ENCODE measurements around the gene GNB1.

The GNB1 gene

GRCh38 chr1:1853593-1854257 lies 37.2 kb downstream of the GNB1 start:
- Histone ChIP-seq H3K4me2 (no peak overlapping the region), H3K9me3 (no peaks in the 10 kb centered on the region), H3K4me3 (no peak overlapping the region), H3K27ac (peak overlapping the region; percentile 10; the same call in 1 of the 2 replicates), H3K4me1 (peaks cover 98% of the 10 kb centered on the region), H3K9ac (no peak overlapping the region), H4K20me1 (peaks cover 100% of the 10 kb centered on the region), H3K36me3 (peaks cover 77% of the 10 kb centered on the region), H3K27me3 (no peaks in the 10 kb centered on the region)
- TF ChIP-seq Cebpa-rat (IDR thresholded peaks at IDR 0.05) = no peak

GRCh38 chr1:1852619-1853414 lies 38.1 kb downstream of the GNB1 start:
- H3K36me3 ChIP-seq = peaks cover 77% of the 10 kb centered on the region
- peak overlapping the region; percentile 42; the same call in 1 of the 2 replicates for H3K4me2 ChIP-seq
- H3K9ac ChIP-seq = no peak overlapping the region
- no peak overlapping the region for H3K27ac ChIP-seq
- H3K9me3 ChIP-seq = no peaks in the 10 kb centered on the region
- no peak overlapping the region for H3K4me3 ChIP-seq
- TF ChIP-seq Cebpa-rat (IDR thresholded peaks at IDR 0.05) = no peak
- H4K20me1 ChIP-seq = peaks cover 100% of the 10 kb centered on the region
- peaks cover 98% of the 10 kb centered on the region for H3K4me1 ChIP-seq
- H3K27me3 ChIP-seq = no peaks in the 10 kb centered on the region

DNA sequence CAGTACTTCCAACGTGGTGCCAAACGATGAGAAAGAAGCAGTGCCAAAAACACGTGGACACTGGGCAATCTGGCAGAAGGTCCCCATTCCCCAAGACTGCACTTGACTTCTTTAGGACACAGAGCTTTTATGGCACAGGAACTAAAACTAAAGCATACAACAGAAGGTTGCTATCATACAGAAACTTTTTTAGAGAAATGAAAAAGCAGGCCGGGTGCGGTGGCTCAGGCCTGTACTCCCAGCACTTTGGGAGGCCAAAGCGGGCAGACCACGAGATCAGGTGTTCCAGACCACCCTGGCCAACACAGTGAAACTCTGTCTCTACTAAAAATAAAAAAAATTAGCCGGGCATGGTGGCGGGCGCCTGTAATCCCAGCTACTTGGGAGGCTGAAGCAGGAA lies 43.0 kb downstream of the GNB1 start:
- Histone ChIP-seq H3K27ac (peak overlapping the region; percentile 67; the same call in 1 of the 2 replicates), H3K9ac (peak overlapping the region; percentile 16; the same call in 1 of the 2 replicates), H3K36me3 (peaks cover 62% of the 10 kb centered on the region), H4K20me1 (peaks cover 100% of the 10 kb centered on the region), H3K4me2 (peak overlapping the region; percentile 90), H3K4me1 (peaks cover 98% of the 10 kb centered on the region), H3K9me3 (no peaks in the 10 kb centered on the region), H3K27me3 (no peaks in the 10 kb centered on the region), H3K4me3 (no peak overlapping the region)
- no peak for TF ChIP-seq Cebpa-rat (IDR thresholded peaks at IDR 0.05)

GRCh38 chr1:1847061-1847850 lies 43.6 kb downstream of the GNB1 start:
- no peak overlapping the region for H3K4me3 ChIP-seq
- H3K4me1 ChIP-seq = peaks cover 98% of the 10 kb centered on the region
- no peaks in the 10 kb centered on the region for H3K27me3 ChIP-seq
- H3K4me2 ChIP-seq = peak overlapping the region; percentile 90
- no peak for TF ChIP-seq Cebpa-rat (IDR thresholded peaks at IDR 0.05)
- H3K9ac ChIP-seq = peak overlapping the region; percentile 30; the same call in 1 of the 2 replicates
- peak overlapping the region; percentile 67 for H3K27ac ChIP-seq
- H3K9me3 ChIP-seq = no peaks in the 10 kb centered on the region
- H3K36me3 ChIP-seq = peaks cover 56% of the 10 kb centered on the region
- peaks cover 100% of the 10 kb centered on the region for H4K20me1 ChIP-seq

- Histone ChIP-seq H3K4me2 (peak overlapping the region; percentile 90), H3K9me3 (no peaks in the 10 kb centered on the region), H3K4me1 (peaks cover 98% of the 10 kb centered on the region), H3K4me3 (no peak overlapping the region), H3K27me3 (no peaks in the 10 kb centered on the region), H3K27ac (peak overlapping the region; percentile 67), H3K9ac (peak overlapping the region; percentile 30; the same call in 1 of the 2 replicates), H3K36me3 (peaks cover 48% of the 10 kb centered on the region), H4K20me1 (peaks cover 100% of the 10 kb centered on the region)
- TF ChIP-seq Cebpa-rat (IDR thresholded peaks at IDR 0.05) = no peak
Measured at GRCh38 chr1:1846386-1846918, 44.4 kb downstream of the GNB1 start.

DNA sequence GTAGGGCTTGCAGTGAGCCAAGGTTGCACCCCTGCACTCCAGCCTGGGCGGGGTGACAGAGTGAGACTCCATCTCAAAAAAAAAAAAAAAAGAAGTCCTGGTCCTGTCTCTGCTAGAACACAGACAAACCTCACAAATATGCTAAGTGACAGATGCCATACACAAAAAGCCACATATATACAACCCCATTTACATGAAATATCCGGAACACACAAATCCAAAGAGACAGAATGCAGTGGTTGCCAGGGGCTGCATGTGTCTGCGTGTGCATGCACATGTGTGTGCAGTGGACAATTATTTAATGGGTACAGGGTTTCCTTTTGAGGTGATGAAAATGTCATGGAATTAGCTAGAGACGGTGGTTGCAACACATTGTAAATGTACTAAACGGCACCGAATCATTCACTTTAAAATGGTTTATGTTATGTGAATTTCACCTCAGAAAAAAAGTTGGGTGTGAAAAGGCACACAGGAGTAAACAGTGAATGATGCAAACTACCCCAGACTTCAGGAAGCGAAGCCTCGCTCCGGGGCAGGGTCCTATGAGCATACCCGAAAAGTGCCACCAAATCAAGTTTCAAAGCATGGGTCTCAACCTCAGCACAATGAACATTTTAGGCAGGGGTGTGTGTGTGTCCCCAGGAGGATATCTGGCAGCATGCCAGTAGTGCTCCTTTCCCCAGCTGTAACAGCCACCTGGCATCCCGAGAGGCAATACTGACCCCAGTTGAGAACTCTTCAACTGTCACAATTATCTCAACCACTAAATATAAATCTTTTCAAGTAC lies 48.3 kb downstream of the GNB1 start:
- H3K27me3 ChIP-seq = no peaks in the 10 kb centered on the region
- H3K4me2 ChIP-seq = peak overlapping the region; percentile 90
- H4K20me1 ChIP-seq = peaks cover 100% of the 10 kb centered on the region
- no peak for TF ChIP-seq Cebpa-rat (IDR thresholded peaks at IDR 0.05)
- H3K36me3 ChIP-seq = peaks cover 37% of the 10 kb centered on the region
- peak overlapping the region; percentile 88 for H3K27ac ChIP-seq
- H3K9ac ChIP-seq = peak overlapping the region; percentile 84
- H3K9me3 ChIP-seq = no peaks in the 10 kb centered on the region
- H3K4me1 ChIP-seq = peaks cover 100% of the 10 kb centered on the region
- peak overlapping the region; percentile 47 for H3K4me3 ChIP-seq

GRCh38 chr1:1841575-1841995 lies 49.3 kb downstream of the GNB1 start:
- Histone ChIP-seq H3K9ac (peak overlapping the region; percentile 84), H3K4me2 (peak overlapping the region; percentile 90), H3K4me1 (peaks cover 100% of the 10 kb centered on the region)

DNA sequence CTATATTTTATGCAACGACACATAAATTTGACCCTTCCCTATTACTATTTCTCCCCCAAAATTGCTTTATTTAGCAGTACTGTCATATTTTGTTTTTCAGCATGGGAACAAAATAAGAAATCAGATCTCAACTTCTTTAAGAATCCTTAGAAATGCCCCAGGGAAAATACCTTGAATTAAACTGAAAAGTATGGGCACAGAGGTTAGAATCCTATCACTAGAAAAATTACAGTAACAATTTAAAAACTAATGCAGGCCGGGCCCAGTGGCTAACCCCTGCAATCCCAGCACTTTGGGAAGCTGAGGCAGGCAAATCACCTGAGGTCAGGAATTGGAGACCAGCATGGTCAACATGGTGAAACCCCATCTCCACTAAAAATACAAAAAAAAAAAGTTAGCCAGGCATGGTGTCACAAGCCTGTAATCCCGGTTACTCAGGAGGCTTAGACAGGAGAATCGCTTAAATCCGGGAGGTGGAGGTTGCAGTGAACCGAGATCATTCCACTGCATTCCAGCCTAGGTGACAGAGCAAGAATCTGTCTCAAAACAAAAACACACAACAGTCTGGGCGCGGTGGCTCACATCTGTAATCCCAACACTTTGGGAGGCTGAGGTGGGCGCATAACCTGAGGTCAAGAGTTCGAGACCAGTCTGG lies 51.4 kb downstream of the GNB1 start:
- peak overlapping the region; percentile 88 for H3K27ac ChIP-seq
- peaks cover 39% of the 10 kb centered on the region for H3K36me3 ChIP-seq
- H3K27me3 ChIP-seq = no peaks in the 10 kb centered on the region
- H3K4me2 ChIP-seq = peak overlapping the region; percentile 90
- peaks cover 100% of the 10 kb centered on the region for H4K20me1 ChIP-seq
- peaks cover 100% of the 10 kb centered on the region for H3K4me1 ChIP-seq
- no peak for TF ChIP-seq Cebpa-rat (IDR thresholded peaks at IDR 0.05)
- peak overlapping the region; percentile 84; the same call in 1 of the 2 replicates for H3K9ac ChIP-seq
- H3K9me3 ChIP-seq = no peaks in the 10 kb centered on the region
- H3K4me3 ChIP-seq = no peak overlapping the region

More at GRCh38 chr1:1841575-1841995, 49.3 kb downstream of the GNB1 start:
- Histone ChIP-seq H3K9me3 (no peaks in the 10 kb centered on the region), H3K36me3 (peaks cover 34% of the 10 kb centered on the region), H3K27ac (peak overlapping the region; percentile 88), H3K4me3 (peak overlapping the region; percentile 47), H4K20me1 (peaks cover 100% of the 10 kb centered on the region), H3K27me3 (no peaks in the 10 kb centered on the region)
- no peak for TF ChIP-seq Cebpa-rat (IDR thresholded peaks at IDR 0.05)
